ENCODE measurements around the gene STIM1.

The STIM1 gene

GRCh38 chr11:3855808-3856491 is 486 bp downstream of the STIM1 start:
- DNase-seq (ENCODE audit: low spot score) = no peak

- DNase-seq (ENCODE audit: low spot score) = no peak
Measured at GRCh38 chr11:3856856-3857553, 1.5 kb downstream of the STIM1 start.

GRCh38 chr11:3857628-3858027 is 2.2 kb downstream of the STIM1 start:
- no peak for DNase-seq (ENCODE audit: low spot score)

- no peak for DNase-seq (ENCODE audit: low spot score)
Measured at GRCh38 chr11:3859373-3859881, 4.0 kb downstream of the STIM1 start.

GRCh38 chr11:3860375-3860774 is 4.9 kb downstream of the STIM1 start:
- peak; percentile 60 for DNase-seq (ENCODE audit: low spot score)

GRCh38 chr11:3860898-3861393 is 5.5 kb downstream of the STIM1 start:
- DNase-seq (ENCODE audit: low spot score) = peak; percentile 61

GRCh38 chr11:3861683-3862082 is 6.2 kb downstream of the STIM1 start:
- DNase-seq (ENCODE audit: low spot score) = no peak

GRCh38 chr11:3865388-3866193 is 10.1 kb downstream of the STIM1 start:
- no peak for DNase-seq (ENCODE audit: low spot score)

- no peak for DNase-seq (ENCODE audit: low spot score)
Measured at GRCh38 chr11:3866206-3866605, 10.7 kb downstream of the STIM1 start.

- no peak for DNase-seq (ENCODE audit: low spot score)
Measured at GRCh38 chr11:3866836-3867208, 11.4 kb downstream of the STIM1 start.

- DNase-seq (ENCODE audit: low spot score) = no peak
Measured at GRCh38 chr11:3867209-3868091, 12.0 kb downstream of the STIM1 start.

GRCh38 chr11:3873712-3874349 is 18.4 kb downstream of the STIM1 start:
- DNase-seq (ENCODE audit: low spot score) = no peak

GRCh38 chr11:3876613-3877012 is 21.1 kb downstream of the STIM1 start:
- no peak for DNase-seq (ENCODE audit: low spot score)

- no peak for DNase-seq (ENCODE audit: low spot score)
Measured at GRCh38 chr11:3877364-3878257, 22.1 kb downstream of the STIM1 start.

GRCh38 chr11:3878258-3878584 is 22.8 kb downstream of the STIM1 start:
- no peak for DNase-seq (ENCODE audit: low spot score)

GRCh38 chr11:3879216-3879966 is 23.9 kb downstream of the STIM1 start:
- DNase-seq (ENCODE audit: low spot score) = no peak

GRCh38 chr11:3879967-3880542 is 24.6 kb downstream of the STIM1 start:
- DNase-seq (ENCODE audit: low spot score) = no peak

- DNase-seq (ENCODE audit: low spot score) = no peak
Measured at GRCh38 chr11:3880724-3881123, 25.3 kb downstream of the STIM1 start.

GRCh38 chr11:3882655-3883054 is 27.2 kb downstream of the STIM1 start:
- DNase-seq (ENCODE audit: low spot score) = no peak
